SK-N-MC (cell line): Measurements from ENCODE around the gene HHAT.

ENCODE experiments used
- EZH2 ChIP-seq: fragments of 200-600 bp; sonication (generic); IDR thresholded peaks from one replicate; pipeline ENCODE4 v1.6.1; 2017; ENCODE audit warnings: antibody characterized with exemption
- POLR2AphosphoS5 ChIP-seq: IDR thresholded peaks from 2 replicates; pipeline ENCODE4 v1.6.1; 2012; ENCODE audit warnings: mild to moderate bottlenecking, low read depth, low read length, borderline replicate concordance

- TF ChIP-seq EZH2 (no peak), POLR2AphosphoS5 (no peak)
These were observed 33.8 kb downstream of the HHAT start for GRCh38 chr1:210362526-210362925.
